T-helper 1 cell (primary cell): ENCODE data around the gene NUDT7.

Experiments
- DNase-seq, 5 donors: peaks; one replicate each; pipeline ENCODE4 v3.0.0-alpha.2; 2012 to 2020

The NUDT7 gene

DNA sequence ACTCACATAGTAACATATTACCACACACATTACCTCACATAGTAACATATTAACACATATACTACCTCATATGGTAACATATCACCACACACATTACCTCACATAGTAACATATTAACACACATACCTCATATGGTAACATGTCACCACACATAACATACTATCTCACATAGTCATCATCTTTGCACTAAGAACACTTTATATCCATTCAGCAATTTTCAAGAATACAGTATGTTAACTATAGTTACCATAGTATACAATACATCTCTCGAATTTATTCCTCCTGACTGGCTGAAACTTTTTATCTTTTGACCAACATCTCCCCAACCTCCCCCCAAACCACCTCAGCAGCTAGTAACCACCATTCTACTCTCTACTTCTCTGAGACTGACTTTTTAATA is 7.6 kb downstream of the NUDT7 start:
- no peak for DNase-seq

- no peak for DNase-seq
Measured at GRCh38 chr16:77732241-77732946, 10.1 kb downstream of the NUDT7 start.

DNA sequence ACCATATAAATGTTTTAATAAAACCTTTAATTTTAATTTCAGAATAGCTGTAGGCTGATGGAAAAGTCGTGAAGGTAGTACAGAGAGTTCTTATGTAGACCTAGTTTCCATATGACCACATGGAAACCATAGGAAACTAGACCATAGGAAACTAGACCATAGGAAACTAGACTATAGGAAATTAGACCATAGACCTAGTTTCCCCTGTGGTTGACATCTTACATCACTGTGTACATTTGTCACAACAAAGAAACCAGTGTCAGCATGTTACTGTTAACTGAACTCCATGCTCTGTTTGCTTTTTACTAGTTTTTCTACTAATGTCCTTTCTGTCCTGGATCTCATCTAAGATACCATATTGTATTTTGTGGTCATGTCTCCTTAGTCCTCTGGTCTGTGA is 14.6 kb downstream of the NUDT7 start:
- DNase-seq, result peak in 1 of 5 donors; percentile 19

- DNase-seq, result no peak
Measured at GRCh38 chr16:77738706-77739558, 16.6 kb downstream of the NUDT7 start.

- DNase-seq, result no peak
Measured at GRCh38 chr16:77739559-77739892, 17.2 kb downstream of the NUDT7 start.

GRCh38 chr16:77744141-77744540 is 21.8 kb downstream of the NUDT7 start:
- no peak for DNase-seq

GRCh38 chr16:77745972-77746371 is 23.7 kb downstream of the NUDT7 start:
- DNase-seq, result no peak

DNA sequence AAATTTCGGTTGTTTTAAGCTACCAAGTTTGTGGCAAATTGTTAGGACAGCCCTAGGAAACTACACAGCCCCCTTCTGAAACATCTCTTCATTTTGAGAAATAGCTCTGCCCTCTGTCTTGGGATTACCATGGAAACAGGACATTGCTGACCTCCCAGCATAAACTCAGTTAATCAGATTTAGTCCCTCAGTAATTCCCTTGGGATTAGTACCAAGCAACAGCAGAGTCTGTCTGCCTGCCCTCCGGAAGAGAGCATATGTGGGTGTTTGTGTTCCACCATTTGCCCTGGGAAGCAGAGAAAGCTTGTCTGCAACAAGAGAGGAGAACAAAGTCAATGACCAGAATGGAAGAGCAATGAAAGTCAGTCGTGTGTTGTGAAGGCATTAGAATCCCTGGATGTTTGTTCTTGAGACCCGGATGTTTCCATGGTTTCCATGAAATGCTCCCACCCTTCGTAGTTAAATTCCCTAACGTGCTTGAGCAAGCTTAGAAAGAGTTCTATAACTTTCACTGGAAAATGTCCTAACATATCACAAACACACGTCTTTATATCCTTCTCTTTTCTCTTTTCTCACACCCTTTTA is 26.2 kb downstream of the NUDT7 start:
- DNase-seq, result no peak

GRCh38 chr16:77749415-77749814 is 27.1 kb downstream of the NUDT7 start:
- DNase-seq, result no peak

DNA sequence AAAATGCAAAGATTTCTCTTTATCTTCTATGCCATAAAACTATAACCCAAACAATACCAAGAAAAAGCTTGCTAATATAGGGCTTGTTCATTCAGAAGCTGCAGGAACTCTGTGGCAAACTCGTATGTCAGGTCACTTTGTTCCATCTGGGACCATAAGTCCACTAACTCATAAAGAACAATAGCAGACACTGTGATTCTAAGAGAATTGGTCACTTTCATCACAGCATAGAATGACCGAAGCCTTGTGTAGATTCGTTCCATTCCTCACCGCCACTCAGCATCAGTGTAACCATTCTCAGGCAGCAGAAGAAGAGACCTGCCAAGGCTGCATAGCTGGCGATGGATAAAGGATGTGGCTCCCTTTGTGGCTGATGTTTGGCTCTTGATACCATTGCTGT is 35.7 kb downstream of the NUDT7 start:
- no peak for DNase-seq

GRCh38 chr16:77758508-77758907 is 36.2 kb downstream of the NUDT7 start:
- DNase-seq, result no peak

DNA sequence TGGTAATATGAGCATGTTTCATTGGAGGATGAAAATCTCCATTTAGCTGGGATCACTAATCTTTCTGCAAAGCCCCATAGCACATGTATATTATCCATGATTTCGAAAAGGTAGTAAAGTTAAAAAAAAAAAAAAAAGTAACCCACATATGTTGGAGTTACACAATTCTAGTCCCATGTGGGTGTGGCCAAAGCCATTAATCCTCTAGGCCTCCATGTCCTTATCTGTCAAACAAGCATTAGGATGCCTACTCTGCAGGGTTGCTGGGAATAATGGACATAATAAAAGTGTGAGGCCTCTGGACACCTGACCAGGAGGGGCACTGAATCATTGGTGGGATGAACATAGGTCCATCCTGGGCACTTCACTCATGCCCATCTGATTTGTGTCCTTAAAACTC is 36.9 kb downstream of the NUDT7 start:
- DNase-seq, result no peak

DNA sequence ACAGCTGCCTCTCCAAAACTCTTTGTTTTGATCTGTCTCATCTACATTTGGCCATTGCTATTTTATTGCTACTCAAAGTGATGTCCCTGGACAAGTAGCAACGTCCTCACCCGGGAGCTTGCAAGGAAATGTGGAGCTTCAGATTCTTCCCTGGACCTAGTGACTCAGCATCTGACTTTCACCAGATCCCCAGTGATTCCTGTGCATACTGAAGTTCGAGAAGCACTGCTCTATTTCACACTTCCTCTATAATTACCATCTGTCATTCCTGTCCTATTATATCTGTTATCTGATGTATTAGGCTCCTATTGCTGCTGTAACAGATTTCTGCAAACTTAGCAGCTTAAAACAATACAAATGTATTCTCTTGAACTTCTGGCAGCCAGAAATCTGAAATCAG is 37.5 kb downstream of the NUDT7 start:
- DNase-seq, result no peak

DNA sequence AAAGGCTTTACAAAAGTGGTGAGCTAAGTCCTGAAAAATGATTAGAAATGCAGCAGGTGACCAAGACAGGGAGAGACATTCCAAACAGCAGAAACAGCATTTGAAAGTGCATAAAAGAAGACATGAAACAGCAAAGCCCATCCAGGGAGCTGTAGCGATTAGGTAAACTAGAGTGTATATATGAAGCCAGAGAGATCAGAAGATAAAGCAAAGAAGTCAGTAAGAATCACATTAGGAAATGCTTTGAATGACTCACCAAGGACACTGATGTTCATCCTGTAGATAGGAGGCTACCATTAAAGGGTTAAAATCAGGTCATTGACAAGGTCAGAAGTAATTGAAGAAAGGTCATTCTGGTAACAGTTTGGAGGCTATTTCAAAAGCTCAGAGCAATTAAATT is 38.5 kb downstream of the NUDT7 start:
- no peak for DNase-seq

GRCh38 chr16:77761204-77761603 is 38.9 kb downstream of the NUDT7 start:
- no peak for DNase-seq

DNA sequence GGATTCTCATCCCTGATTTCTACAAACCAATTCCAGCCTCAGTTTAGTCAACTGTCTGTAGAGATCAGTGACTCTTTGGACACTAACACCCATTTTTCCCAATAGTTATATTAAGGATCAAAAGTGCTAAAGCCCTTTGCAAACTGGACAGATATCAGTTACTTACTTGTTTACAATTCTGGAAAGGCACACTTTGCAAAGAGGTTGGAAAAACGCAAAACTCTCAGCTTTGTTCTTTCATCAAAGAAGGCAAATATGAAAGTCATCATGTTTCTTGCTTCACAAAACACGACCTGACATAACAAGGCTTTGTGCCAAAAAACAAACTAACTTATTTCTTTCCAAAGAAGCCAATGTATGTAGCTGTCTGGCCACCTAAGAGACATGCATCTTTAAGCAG is 39.9 kb downstream of the NUDT7 start:
- no peak for DNase-seq

- no peak for DNase-seq
Measured at GRCh38 chr16:77763994-77764393, 41.7 kb downstream of the NUDT7 start.

DNA sequence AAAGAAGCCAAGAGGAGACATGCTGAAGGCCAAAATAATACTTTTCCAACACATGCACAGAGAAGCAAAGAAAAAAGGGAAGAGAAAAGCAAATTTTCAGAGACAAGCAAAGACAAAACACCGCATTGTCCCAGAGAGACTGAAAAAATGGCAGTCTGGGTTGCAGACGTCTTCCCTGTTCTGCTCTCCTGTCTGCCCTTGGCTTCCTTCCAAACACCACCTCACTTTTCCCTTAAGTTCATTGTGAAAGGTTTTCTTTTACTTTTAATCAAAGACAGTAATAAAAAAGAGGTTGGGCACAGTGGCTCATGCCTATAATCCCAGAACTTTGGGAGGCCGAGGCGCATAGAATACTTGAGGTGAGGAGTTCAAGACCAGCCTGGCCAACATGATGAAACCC is 44.9 kb downstream of the NUDT7 start:
- DNase-seq, result no peak

DNA sequence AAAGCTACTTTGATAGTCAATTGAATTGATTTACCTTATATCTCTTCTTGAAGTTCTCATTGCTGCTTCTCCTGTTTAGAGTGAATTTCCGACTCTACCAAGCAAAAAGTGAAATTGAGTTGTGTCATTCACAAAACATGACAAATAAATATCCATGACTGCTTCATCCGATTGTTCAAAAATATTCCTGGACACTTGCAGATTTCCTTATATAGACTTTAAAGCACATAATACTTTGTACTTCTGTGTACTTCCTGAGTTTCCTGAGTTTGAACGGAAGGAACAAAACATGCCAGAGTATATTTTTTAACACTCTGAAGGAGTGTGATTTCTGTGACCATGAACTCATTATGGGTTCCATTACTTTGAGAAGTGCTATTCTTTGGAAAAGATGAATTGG is 45.5 kb downstream of the NUDT7 start:
- no peak for DNase-seq

DNA sequence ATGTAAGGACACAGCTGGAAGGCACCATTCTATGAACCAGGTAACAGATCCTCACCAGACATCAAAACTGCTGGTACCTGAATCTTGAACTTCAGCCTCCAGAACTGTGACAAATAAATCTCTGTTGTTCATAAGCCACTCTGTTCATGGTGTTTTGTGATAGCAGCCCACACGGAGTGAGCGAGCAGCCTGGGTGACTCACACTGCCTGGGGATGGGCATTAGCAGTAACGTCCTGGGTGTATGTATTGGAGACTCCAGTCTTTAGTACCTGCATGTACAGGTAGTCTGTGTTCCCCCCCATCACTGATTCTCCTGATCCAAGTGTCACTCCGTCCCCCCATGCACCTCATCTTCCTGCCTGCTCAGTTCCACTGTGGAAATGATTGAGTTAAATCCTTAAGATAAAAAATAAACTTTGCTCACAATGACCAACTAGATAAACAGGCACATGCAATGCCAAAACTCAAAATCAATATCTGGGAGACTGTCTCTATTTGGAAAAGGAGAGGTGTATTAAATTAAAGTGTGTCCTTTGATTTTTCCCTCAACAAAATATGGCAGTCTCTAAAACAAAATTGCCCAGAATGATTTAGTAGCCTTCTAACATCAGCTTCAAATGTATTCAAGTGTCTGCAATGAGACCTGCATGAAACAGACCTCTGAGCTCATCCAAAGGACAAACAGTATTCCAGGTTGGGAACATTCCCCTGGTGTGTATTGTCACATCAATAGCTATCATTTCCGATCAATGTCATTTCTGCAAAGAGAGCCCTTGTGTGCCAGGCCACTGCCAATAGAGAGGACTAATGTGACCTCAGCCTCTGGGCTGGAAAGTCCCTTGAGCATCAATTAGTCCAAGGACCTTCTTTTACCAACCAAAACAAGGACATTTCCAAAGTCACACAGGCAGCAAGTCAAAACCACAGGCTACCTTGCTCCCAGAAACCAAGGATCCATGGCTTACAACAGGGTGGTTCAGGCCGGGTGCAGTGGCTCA is 53.9 kb downstream of the NUDT7 start:
- DNase-seq, result no peak

GRCh38 chr16:77777745-77778144 is 55.4 kb downstream of the NUDT7 start:
- no peak for DNase-seq

DNA sequence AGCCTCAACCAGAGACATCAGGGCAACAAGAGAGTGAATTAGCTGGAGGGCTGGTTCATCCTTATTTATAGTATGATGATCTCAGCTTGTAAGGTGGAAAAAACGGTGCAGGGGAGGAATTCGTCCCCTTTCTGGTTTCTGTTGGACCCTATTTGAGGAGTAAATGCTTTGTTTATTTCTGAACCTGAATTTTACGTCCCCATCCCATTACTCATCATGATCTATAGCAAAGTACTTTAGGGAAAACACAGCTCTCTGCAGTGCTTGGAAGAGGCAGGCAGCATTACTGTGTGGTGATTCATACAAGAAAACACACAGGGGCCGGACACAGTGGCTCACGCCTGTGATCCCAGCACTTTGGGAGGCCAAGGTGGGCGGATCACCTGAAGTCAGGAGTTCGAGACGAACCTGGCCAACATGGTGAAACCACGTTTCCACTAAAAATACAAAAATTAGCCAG is 58.1 kb downstream of the NUDT7 start:
- no peak for DNase-seq

DNA sequence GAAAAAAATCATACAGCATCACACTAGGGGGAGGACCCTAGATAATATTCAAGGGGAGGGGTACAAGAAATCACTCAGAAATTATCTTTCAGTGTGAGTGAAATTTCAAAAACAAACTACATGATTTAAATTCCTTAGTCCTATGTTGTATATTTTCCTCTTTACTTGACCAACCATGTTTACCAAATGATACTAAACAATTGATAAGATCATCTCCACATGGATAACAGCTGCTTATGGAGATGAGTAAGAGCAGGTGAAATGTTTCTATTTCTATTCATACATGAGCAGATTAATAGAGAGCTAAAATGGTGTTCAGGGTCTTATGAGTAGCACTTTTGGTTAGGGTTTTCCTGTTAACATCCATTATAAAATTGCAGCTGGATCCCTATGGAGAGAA is 58.8 kb downstream of the NUDT7 start:
- no peak for DNase-seq
